Measurements from ENCODE around the gene SOX18. TPM values are rescaled to one million over a fixed set of nuclear protein-coding genes. Genes with fewer than 3 reads are reported as not detected.

The SOX18 gene
- polyA plus RNA-seq, 3 donors = not detected

- Histone ChIP-seq H3K4me2 (replicated peaks; ENCODE audit: extremely low read depth, low read length, poor library complexity, severe bottlenecking) (no peak overlapping the region), H3K27me3 (ENCODE audit: control insufficient read depth in 2 of 2, insufficient read depth in 2 of 2, low read length in 2 of 2) (peaks cover 0 to 40% of the 10 kb centered on the region in 2 donors), H3K27ac (ENCODE audit: low read depth in 1 of 2, low read length in 2 of 2) (no peak overlapping the region), H3K9ac (ENCODE audit: insufficient read depth, low read length, poor library complexity, severe bottlenecking) (no peak overlapping the region), H3K4me1 (ENCODE audit: control insufficient read depth in 1 of 2, insufficient read depth in 2 of 2, low read length in 2 of 2) (peaks cover 10 to 14% of the 10 kb centered on the region in 2 donors), H3K79me2 (ENCODE audit: insufficient read depth, low read length) (no peaks in the 10 kb centered on the region), H2AFZ (ENCODE audit: insufficient read depth, low read depth, low read length, poor library complexity, severe bottlenecking) (no peak overlapping the region), H3K4me3 (replicated peaks in 1 of 3; ENCODE audit: low read depth in 2 of 3, low read length in 3 of 3) (no peak overlapping the region), H4K20me1 (ENCODE audit: insufficient read depth, low read length) (no peaks in the 10 kb centered on the region), H3K9me3 (replicated peaks in 1 of 2; ENCODE audit: control insufficient read depth in 1 of 2, insufficient read depth in 1 of 2, low read length in 2 of 2) (no peaks in the 10 kb centered on the region), H3K36me3 (replicated peaks in 1 of 2; ENCODE audit: control insufficient read depth in 1 of 2, insufficient read depth in 2 of 2, low read length in 2 of 2) (no peaks in the 10 kb centered on the region)
- no peak for TF ChIP-seq CTCF (IDR thresholded peaks at IDR 0.05)
- Mint-ChIP-seq H3K27me3 (ENCODE audit: low read depth in 3 of 3) (peaks cover 38 to 66% (median 43%) of the 10 kb centered on the region in 3 donors), H3K4me3 (no peak overlapping the region), H3K9me3 (peaks cover 0 to 3% (median 0%) of the 10 kb centered on the region in 7 donors), H3K4me1 (peaks cover 19% of the 10 kb centered on the region), H3K36me3 (peaks cover 0 to 3% of the 10 kb centered on the region in 2 donors), H3K27ac (no peak overlapping the region)
- intact Hi-C loops (cut with micrococcal nuclease) = no loop called here
- no peak for DNase-seq
- WGBS (ENCODE audit: insufficient coverage) = 43% methylated on average over 21 of the region's 22 CpGs
Measured at GRCh38 chr20:64055893-64056638, 6.6 kb upstream of the SOX18 start.

- Histone ChIP-seq H3K79me2 (ENCODE audit: insufficient read depth, low read length) (no peaks in the 10 kb centered on the region), H3K4me3 (replicated peaks in 1 of 3; ENCODE audit: low read depth in 2 of 3, low read length in 3 of 3) (no peak overlapping the region), H3K27me3 (ENCODE audit: control insufficient read depth in 2 of 2, insufficient read depth in 2 of 2, low read length in 2 of 2) (peaks cover 2 to 46% of the 10 kb centered on the region in 2 donors), H3K27ac (ENCODE audit: low read depth in 1 of 2, low read length in 2 of 2) (no peak overlapping the region), H4K20me1 (ENCODE audit: insufficient read depth, low read length) (no peaks in the 10 kb centered on the region), H3K36me3 (replicated peaks in 1 of 2; ENCODE audit: control insufficient read depth in 1 of 2, insufficient read depth in 2 of 2, low read length in 2 of 2) (no peaks in the 10 kb centered on the region), H2AFZ (ENCODE audit: insufficient read depth, low read depth, low read length, poor library complexity, severe bottlenecking) (no peak overlapping the region), H3K4me1 (ENCODE audit: control insufficient read depth in 1 of 2, insufficient read depth in 2 of 2, low read length in 2 of 2) (peaks cover 10 to 14% of the 10 kb centered on the region in 2 donors), H3K9me3 (replicated peaks in 1 of 2; ENCODE audit: control insufficient read depth in 1 of 2, insufficient read depth in 1 of 2, low read length in 2 of 2) (peaks cover 0 to 3% of the 10 kb centered on the region in 2 donors), H3K9ac (ENCODE audit: insufficient read depth, low read length, poor library complexity, severe bottlenecking) (no peak overlapping the region), H3K4me2 (replicated peaks; ENCODE audit: extremely low read depth, low read length, poor library complexity, severe bottlenecking) (no peak overlapping the region)
- TF ChIP-seq CTCF (IDR thresholded peaks at IDR 0.05) = no peak
- intact Hi-C loops (cut with micrococcal nuclease) = no loop called here
- peak overlapping the region in 1 of 2 donors; percentile 54 for H3K4me3 Mint-ChIP-seq
- no peak overlapping the region for H3K27ac Mint-ChIP-seq
- H3K4me1 Mint-ChIP-seq = peaks cover 19% of the 10 kb centered on the region
- H3K9me3 Mint-ChIP-seq = peaks cover 0 to 3% (median 0%) of the 10 kb centered on the region in 7 donors
- no peak for DNase-seq
- H3K27me3 Mint-ChIP-seq (ENCODE audit: low read depth in 3 of 3) = peaks cover 44 to 73% (median 49%) of the 10 kb centered on the region in 3 donors
- WGBS (ENCODE audit: insufficient coverage) = 89% methylated on average over 9 of the region's 9 CpGs
- peaks cover 0 to 3% of the 10 kb centered on the region in 2 donors for H3K36me3 Mint-ChIP-seq
Measured at GRCh38 chr20:64055396-64055892, 6.0 kb upstream of the SOX18 start.

Measured in CD14-positive monocyte (primary cell).